ENCODE data around the gene CLTA.

- TF ChIP-seq POLR2AphosphoS5 (IDR thresholded peaks at IDR 0.05; ENCODE audit: low read depth, low read length) (no peak), CTCF (IDR thresholded peaks at IDR 0.05) (no peak), TCF7L2 (IDR thresholded peaks at IDR 0.05; ENCODE audit: low read depth, low read length) (no peak), SIN3A (IDR thresholded peaks at IDR 0.05; ENCODE audit: borderline replicate concordance, insufficient read depth, low read depth, low read length) (no peak)
Measured at GRCh38 chr9:36174731-36175130, 16.0 kb upstream of the CLTA start.
